AG20443 (cell line): ENCODE measurements around the gene TMEM214.

ENCODE experiments used
- DNase-seq: peaks from one replicate; pipeline ENCODE4 v3.0.0; 2012; ENCODE audit warnings: low spot score, mixed read lengths

Gene TMEM214

GRCh38 chr2:27085062-27085672 is 52.4 kb downstream of the TMEM214 start:
- no peak for DNase-seq

- peak; percentile 80 for DNase-seq
Observed at GRCh38 chr2:27085673-27086089, 52.9 kb downstream of the TMEM214 start.

GRCh38 chr2:27086090-27086723 is 53.4 kb downstream of the TMEM214 start:
- DNase-seq: peak; percentile 98

GRCh38 chr2:27086724-27087593 is 54.2 kb downstream of the TMEM214 start, which contains the start of gene KHK:
TSS of gene KHK (plus strand) at chr2:27086772. CDS start at chr2:27087260, 488 bp downstream.
- no peak for DNase-seq

DNA sequence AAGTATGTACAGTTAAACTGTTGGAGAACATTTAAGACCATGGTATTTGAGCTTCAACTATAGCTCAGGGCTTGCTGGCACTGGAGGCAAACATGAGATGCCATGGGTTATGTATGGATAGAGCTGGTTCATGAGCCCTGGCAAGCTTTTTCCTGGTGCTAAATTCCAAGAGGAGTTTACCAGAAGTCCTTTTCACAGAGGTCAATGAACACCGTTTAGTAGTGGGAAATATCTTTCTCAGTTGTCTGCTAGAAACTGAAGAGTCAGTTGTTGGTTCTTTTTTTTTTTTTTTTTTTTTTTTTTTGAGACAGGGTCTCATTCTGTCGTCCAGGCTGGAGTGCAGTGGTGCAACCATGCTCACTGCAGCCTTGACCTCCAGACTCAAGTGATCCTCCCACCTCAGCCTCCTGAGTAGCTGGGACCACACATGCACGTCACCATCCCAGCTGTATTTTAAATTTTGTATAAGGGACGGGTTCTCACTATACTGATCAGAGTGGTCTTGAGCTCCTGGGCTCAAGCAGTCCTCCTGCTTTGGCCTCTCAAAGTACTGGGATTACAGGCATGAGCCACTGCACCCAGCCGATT is 55.2 kb downstream of the TMEM214 start:
- no peak for DNase-seq

- DNase-seq: no peak
Observed at GRCh38 chr2:27088634-27089033, 55.9 kb downstream of the TMEM214 start.

DNA sequence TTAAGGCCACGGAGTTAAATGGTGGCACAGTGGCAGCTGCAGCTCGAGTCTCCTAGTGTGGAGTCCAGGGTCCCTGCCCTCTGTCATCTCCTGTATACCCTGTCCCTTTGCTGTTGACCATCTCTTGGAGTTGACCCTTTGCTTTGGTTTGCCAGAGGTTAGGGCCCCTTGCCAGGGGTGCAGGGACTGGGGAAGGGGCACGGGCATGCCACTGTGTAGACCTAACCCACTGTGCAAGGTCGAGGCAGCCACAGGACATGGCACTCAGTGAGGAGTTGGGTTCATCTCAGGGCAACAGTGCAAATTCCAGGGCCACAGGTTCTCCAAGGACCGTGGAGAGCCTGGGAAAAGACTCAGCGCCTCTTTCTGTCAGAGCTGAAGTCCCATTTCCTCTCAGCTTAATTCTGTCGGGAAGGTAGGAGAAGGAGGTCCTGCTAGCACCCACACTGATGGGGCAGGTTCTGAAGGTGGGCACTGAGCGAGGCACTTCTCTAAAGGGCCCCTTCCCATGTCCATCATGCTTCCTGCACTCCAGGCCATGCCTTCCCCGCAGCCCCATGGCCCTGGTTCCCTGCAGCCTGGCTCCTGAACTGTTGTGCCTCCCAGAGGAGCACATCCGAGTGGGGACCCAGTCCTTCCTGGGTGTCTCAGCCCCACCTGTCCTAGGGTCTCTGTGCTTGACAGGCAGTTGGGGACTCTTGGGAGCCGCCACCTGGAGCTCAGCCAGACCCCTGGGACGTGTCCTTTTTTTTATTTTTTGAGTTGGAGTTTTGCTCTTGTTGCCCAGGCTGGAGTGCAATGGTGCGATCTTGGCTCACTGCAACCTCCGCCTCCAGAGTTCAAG is 56.6 kb downstream of the TMEM214 start:
- no peak for DNase-seq
